Left renal cortex interstitium (tissue), 4 donors: ENCODE results near the gene MARCHF9. TPM values are rescaled to one million over a fixed set of nuclear protein-coding genes. Genes with fewer than 3 reads are reported as not detected.
A peak's percentile ranks its signal among the peaks of the same experiment; 100 is the strongest.

Experiments used
- DNase-seq, 4 donors: peaks; one replicate each; pipeline ENCODE4 v3.0.0-alpha.2; 2013; ENCODE audit warnings: low read depth in 4 of 4, low spot score in 2 of 4, missing footprints in 1 of 4
- polyA plus RNA-seq, 4 donors: library from polyadenylated mRNA; unstranded; fragments of 120-200 nt; gene quantifications; one replicate each; pipeline ENCODE4 v1.2.1, GENCODE V29; 2013; ENCODE audit not compliant: insufficient read length in 4 of 4

Gene MARCHF9
- polyA plus RNA-seq, 4 donors: 15.6 to 25.2 (median 19.7) TPM

- peak; percentile 86 to 97 (median 96) for DNase-seq
Measured at GRCh38 chr12:57751788-57752667, 2.9 kb upstream of the MARCHF9 start, which contains the start of gene CDK4. Gene CDK4 (minus strand): TSS chr12:57752310. CDS start chr12:57751717, 593 bp downstream.

GRCh38 chr12:57752668-57753000, 2.3 kb upstream of the MARCHF9 start:
- no peak for DNase-seq

DNA sequence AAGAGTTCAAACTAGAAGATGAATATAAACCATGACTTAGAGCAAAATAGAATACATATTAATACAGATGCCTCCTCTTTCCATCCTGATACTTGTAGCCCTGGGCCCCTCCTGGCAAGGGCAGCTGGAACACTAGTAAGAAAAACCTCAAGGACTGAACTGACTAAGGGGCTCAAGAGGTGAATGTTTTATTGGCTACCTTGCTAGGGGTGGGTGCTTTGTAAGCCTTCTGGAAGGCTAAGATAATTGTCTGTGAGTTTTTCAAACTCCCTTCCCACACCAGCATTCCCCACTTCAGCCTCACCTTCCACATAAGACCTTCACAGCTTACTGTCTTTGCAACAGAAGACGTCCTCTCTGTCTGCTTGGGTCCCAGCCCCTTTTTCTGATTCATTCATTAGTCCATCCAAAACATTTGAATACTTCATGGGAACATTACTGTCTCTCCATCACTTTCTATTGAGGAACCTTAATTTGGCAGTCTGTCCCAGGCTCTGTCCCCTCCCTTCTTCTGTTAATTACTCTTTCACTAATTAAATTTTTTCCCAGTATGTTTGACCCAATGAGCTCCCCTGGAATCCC, 1.1 kb upstream of the MARCHF9 start:
- no peak for DNase-seq

DNA sequence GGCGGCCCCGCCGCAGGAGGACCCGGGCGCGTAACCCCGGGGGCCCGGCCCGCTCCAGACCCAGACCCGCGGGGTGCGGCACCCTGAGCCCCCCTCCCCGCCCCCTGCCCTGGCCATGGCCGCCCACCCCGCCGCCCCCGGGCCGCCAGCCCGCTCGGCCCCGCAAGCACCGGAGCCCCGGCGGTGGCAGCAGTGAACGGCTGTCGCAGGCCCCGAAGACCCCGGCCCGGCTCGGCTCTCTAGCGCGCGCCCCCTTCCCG, 221 bp downstream of the MARCHF9 start:
- no peak for DNase-seq

- no peak for DNase-seq
Measured at GRCh38 chr12:57755454-57756372, 810 bp downstream of the MARCHF9 start.

DNA sequence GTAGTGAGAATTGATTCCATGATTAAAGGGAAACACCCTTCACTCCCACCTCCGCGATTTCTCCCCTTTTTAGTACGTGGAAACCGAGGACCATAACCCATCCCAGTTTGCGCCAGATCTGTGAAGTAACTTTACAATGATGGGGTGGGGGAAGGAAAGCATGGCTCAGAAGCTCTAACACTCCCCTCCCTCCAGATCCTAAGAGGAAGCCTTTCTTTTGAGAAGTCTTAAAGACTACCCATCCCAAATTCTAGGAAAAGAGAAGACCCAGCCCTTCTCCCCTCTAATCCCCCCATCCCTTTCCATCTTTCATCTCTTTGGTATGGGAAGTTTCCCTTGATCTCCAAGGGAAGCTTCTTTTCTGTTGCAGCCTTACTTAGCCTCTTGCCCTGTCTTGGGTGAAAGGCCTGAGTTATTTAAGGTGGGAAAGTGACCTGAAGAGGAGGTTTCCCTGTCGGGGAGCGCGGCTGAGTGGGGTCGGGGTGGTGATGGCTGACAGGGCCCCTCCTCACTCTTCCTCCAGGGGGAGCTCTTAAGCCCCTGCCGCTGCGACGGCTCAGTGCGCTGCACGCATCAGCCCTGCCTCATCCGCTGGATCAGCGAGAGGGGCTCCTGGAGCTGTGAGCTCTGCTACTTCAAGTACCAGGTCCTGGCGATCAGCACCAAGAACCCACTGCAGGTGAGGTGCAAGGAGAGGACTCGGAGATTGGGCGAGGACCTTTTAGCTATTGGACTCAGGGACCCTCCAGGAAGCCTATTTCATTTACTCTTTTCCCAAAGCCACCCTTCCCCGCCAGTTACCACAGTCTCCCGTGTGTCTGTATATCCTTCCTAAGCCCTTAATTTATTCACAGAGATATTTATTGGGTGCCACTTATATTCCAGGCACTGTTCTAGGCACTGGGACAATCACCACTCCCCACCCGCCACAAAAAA, 1.8 kb downstream of the MARCHF9 start:
- no peak for DNase-seq

DNA sequence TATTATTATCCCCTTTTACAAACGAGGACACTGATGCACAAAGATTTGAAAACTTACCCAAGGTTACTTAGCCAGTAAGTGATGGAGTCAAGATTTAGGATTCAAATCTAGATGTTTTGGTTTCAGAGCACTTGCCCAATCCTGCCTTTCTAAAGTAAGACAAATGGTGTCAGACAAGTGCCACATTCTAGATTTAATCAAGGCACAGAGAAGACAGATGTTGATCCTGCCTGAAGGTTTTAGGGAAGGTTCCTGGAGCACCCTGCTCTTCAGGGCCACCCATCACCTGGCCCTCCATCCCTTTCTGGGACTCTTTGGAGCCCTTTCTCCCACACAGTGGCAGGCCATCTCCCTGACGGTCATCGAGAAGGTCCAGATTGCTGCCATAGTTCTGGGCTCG, 2.9 kb downstream of the MARCHF9 start:
- no peak for DNase-seq

DNA sequence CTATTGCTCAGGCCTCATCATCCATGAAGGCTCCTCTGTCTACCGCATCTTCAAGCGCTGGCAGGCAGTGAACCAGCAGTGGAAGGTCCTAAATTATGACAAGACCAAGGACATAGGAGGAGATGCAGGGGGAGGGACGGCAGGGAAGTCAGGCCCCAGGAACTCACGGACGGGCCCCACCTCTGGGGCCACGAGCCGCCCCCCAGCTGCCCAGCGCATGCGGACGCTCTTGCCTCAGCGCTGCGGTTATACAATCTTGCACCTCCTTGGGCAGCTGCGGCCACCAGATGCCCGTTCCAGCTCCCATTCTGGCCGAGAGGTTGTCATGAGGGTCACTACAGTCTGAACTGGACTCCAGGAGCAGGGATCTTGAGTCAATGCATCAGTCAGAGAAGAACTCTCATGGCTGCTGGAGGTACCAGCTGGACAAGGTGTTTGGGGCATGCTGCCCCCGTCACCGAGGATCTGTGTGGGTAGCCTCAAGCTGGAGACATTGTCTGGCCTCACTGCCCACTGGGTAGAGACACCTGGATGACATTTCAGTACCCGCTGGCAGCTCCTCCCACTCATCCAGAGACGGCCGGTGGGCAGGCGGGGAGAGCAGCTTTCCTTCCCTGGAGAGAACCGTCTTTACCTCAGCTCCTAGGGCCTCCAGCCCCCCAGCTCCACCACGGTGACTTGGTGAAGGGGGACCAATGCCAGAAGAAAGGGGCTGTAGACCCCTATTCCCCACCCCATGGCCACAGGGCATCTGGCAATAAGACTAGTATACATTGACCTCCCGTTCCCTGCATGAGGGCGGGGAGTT, 3.9 kb downstream of the MARCHF9 start:
- DNase-seq: no peak

DNA sequence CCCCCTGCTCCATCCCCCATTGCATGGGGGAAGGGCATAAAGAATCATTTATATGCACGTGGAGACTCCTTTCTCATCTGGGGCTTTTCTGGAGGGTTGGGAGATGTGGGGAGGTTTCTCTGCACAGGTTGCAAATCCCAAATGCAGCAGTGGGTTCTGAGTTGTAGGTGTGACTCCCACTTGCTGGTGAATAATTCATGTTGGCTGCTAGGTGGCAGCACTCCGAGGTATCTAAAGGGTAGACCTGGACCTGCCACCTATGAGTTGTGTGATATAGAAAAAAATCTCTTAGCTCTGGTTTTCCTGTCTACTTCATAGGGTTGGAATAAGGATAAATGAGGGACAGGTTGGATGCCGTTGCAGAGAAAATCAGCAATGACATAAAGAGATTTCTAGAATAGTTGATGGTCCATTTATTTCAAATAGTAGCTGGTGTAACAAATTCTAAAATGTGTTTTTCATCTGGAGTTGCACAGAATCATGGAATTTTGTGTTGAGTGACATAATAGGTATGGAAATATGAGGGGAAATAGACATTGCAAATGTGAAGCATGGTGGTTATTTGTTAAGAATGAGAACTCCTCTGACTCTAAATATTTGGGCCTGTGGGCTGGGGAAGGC, 4.6 kb downstream of the MARCHF9 start:
- DNase-seq: no peak

DNA sequence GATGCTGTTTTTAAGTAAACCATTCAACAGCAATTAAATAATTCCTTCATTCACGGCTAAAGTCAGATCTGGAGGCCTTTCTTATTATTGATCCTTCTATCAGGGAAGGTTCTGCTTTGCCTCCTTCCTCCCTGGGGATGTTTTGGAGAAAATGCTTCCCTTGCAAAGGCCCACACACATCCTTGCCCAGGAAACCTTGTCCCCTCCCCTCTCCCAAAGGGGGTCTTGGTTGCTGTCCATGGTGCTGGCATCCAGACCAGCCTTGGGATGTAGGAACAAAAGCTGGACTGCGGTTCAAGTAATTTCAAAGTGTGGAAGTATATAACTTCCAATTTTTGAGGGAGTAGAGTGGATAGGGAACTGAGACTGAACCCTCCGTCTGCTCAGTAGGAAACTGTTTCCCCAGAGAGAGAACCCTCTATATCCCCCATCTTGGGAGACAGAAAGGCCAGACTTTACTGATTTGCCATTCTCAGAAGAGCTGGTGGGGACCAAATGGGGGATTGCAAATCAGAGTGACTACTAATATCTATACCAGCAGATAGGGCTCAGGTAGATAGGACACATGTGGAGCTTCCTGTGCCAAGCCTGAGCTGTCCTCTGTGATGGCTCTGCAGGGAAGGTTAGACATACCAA, 5.6 kb downstream of the MARCHF9 start:
- DNase-seq: no peak

DNA sequence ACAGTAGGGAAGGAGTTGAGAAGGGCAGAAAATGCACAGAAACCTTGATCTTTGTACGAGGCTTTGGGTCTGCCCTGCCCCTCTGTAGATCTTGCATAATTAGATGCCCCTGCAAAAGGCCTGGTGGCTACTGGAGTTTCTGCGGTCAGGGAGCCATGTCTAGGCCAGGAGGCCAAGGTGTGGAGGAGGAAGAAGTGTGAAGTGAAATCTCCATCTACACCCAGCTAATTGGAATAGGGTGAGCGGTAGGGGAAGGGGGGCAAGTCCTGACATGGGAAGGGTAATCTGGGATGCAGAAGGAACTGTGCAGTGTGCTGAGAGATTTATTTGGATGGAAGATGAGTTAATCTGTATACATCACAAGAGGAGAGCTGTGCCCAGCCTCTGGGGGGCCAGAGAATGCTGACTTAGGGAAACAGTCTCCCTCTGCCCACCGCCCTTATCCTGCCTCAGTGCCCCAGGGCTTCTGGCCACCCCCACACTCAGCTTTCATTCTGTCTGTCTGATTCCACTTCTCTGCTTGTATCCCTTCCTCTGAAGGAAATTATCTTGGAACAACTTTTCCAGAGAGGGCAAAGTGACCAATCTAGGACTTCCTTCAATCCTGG, 6.6 kb downstream of the MARCHF9 start:
- no peak for DNase-seq

DNA sequence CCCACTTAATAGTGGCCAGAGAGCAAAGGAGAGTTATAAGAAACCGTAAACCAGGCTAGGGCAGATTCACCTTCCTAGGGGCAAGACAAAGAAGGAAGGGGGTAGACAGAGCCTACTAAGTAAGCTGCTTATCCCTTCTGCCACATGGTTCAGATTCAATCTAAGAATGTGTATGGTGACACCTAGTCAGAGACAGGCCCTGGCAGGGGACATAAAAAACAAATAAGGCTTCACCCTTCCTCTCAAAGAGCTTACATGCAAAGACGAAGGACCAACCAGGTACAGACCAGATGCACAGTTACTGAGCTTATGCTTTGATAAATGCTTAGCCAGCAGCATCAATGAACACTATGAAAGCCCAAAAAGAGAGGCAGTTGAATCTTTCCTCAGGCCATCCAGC, 7.6 kb downstream of the MARCHF9 start:
- DNase-seq: no peak

GRCh38 chr12:57763881-57764661, 9.2 kb downstream of the MARCHF9 start:
- no peak for DNase-seq

GRCh38 chr12:57764662-57765002, 9.7 kb downstream of the MARCHF9 start:
- DNase-seq: no peak

DNA sequence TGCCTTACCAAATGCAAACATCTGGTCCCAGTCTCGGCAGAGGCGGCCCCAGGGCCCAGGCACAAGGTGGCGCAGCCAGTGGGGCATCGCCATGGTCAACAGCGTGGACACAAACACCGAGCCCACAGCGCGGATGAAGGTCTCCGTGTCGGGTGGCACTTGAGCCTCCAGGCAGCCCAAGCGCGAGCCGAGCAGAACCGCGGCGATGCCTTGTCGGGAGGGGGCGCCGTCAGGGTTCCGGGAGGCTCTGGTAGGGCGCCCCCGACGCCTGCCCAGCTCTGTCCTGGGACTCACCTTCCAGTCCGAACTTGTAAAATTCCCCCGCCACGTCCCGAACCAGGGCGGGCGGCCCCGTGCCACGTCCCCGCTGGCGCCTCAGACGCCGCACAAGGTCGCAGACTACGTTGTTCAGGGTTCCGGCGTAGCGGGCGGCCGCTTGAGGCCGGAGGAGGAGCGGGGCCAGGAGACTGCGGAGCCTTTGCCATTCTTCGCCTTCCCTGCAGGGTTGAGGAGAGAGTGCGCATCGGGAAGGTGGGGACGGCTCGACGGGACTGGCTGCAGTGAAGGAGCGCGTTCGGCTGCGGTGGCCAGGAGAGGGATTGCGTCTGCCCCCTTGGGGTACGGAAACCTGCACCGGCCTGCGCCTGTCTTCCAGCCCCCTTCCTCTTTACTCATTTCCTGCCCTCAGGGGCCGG, 10.2 kb downstream of the MARCHF9 start:
- no peak for DNase-seq

GRCh38 chr12:57765698-57766463, 11.0 kb downstream of the MARCHF9 start:
- no peak for DNase-seq
